C4-2B (cell line): Measurements from ENCODE around the gene AK4.
A peak's percentile ranks its signal among the peaks of the same experiment; 100 is the strongest.

Experiments used
- H3K27ac ChIP-seq: fragments of 450-650 bp; 2 replicates; pipeline ENCODE4 v1.5.1; 2017
- CTCF ChIP-seq: fragments of 450-650 bp; conservative IDR thresholded peaks from 2 replicates; pipeline ENCODE4 v1.5.1; 2017; ENCODE audit warnings: mild to moderate bottlenecking
- ZFX ChIP-seq: fragments of 450-650 bp; IDR thresholded peaks from 2 replicates; pipeline ENCODE4 v1.6.1; 2017

AK4 gene

GRCh38 chr1:65174585-65174984 lies 26.6 kb downstream of the AK4 start:
- H3K27ac ChIP-seq = no peak overlapping the region; the same call in 1 of the 2 replicates
- no peak for TF ChIP-seq ZFX
- TF ChIP-seq CTCF = no peak

GRCh38 chr1:65175171-65176055 lies 27.4 kb downstream of the AK4 start:
- H3K27ac ChIP-seq = peak overlapping the region; percentile 58
- TF ChIP-seq ZFX = no peak
- TF ChIP-seq CTCF = no peak

GRCh38 chr1:65176056-65176450 lies 28.1 kb downstream of the AK4 start:
- TF ChIP-seq ZFX (no peak), CTCF (no peak)

GRCh38 chr1:65176591-65176990 lies 28.6 kb downstream of the AK4 start:
- no peak overlapping the region for H3K27ac ChIP-seq
- TF ChIP-seq ZFX (no peak), CTCF (no peak)

More at GRCh38 chr1:65176056-65176450, 28.1 kb downstream of the AK4 start:
- H3K27ac ChIP-seq = no peak overlapping the region

GRCh38 chr1:65177457-65177856 lies 29.5 kb downstream of the AK4 start:
- no peak for TF ChIP-seq ZFX
- no peak for TF ChIP-seq CTCF
- H3K27ac ChIP-seq = no peak overlapping the region

- TF ChIP-seq ZFX = no peak
- TF ChIP-seq CTCF = no peak
- peak overlapping the region; percentile 23; the same call in 1 of the 2 replicates for H3K27ac ChIP-seq
These were observed 30.2 kb downstream of the AK4 start for GRCh38 chr1:65178235-65178634.

GRCh38 chr1:65179148-65179547 lies 31.1 kb downstream of the AK4 start:
- no peak overlapping the region for H3K27ac ChIP-seq
- TF ChIP-seq CTCF (no peak), ZFX (no peak)
